NCI-H460 (cell line): Measurements from ENCODE around the gene RIPPLY3. TPM values are rescaled to one million over a fixed set of nuclear protein-coding genes. Genes with fewer than 3 reads are reported as not detected.
A peak's percentile ranks its signal among the peaks of the same experiment; 100 is the strongest.

Experiments
- DNase-seq: peaks from one replicate; pipeline ENCODE4 v3.0.0-alpha.2; 2016; ENCODE audit warnings: low read depth; ENCODE audit errors: extremely low read depth
- polyA plus RNA-seq: library from polyadenylated mRNA; depleted of rRNA; stranded (reverse); fragments of >200 nt; gene quantifications from 2 replicates; pipeline ENCODE4 v1.2.3, GENCODE V29; 2014; cell fraction: nucleus; rRNA removed
- total RNA-seq: library from RNA; depleted of rRNA; stranded (reverse); fragments of >200 nt; shearing (Covaris generic); gene quantifications from 2 replicates; pipeline ENCODE4 v1.2.3, GENCODE V29; 2014; rRNA removed

Gene RIPPLY3
- 0.20 TPM in 2 replicates for total RNA-seq
- polyA plus RNA-seq: 0.08 and 0.53 TPM in 2 replicates

- no peak for DNase-seq
Measured at GRCh38 chr21:37006486-37007291, at the start of gene RIPPLY3. Gene RIPPLY3 (plus strand): TSS chr21:37006702. CDS start chr21:37006773, 71 bp downstream.

GRCh38 chr21:36959020-36959835, 47.3 kb upstream of the RIPPLY3 start:
- no peak for DNase-seq

- DNase-seq: no peak
Measured at GRCh38 chr21:36960676-36961284, 45.7 kb upstream of the RIPPLY3 start.

GRCh38 chr21:36962098-36962780, 44.3 kb upstream of the RIPPLY3 start:
- DNase-seq: no peak

- no peak for DNase-seq
Measured at GRCh38 chr21:36964398-36964797, 42.1 kb upstream of the RIPPLY3 start.

GRCh38 chr21:36964827-36965719, 41.4 kb upstream of the RIPPLY3 start:
- DNase-seq: peak; percentile 39

GRCh38 chr21:36965720-36966065, 40.8 kb upstream of the RIPPLY3 start:
- no peak for DNase-seq

GRCh38 chr21:36966066-36966820, 40.3 kb upstream of the RIPPLY3 start, which contains the start of gene HLCS:
Gene HLCS (minus strand): TSS chr21:36966669. CDS start chr21:36966638, 31 bp downstream.
- peak; percentile 53 for DNase-seq

- DNase-seq: no peak
Measured at GRCh38 chr21:36966821-36967768, 39.4 kb upstream of the RIPPLY3 start.

GRCh38 chr21:36968414-36968813, 38.1 kb upstream of the RIPPLY3 start:
- no peak for DNase-seq

GRCh38 chr21:36968976-36969375, 37.5 kb upstream of the RIPPLY3 start:
- no peak for DNase-seq

- DNase-seq: no peak
Measured at GRCh38 chr21:36973986-36974850, 32.3 kb upstream of the RIPPLY3 start.

GRCh38 chr21:36974851-36975192, 31.7 kb upstream of the RIPPLY3 start:
- no peak for DNase-seq

- DNase-seq: no peak
Measured at GRCh38 chr21:36976228-36976861, 30.2 kb upstream of the RIPPLY3 start.

GRCh38 chr21:36976882-36977651, 29.4 kb upstream of the RIPPLY3 start:
- DNase-seq: peak; percentile 76
